Lower leg skin (tissue), 3 donors: ENCODE results near the gene SHC3.

Experiments used
- CTCF ChIP-seq, 3 donors: fragments of 450-650 bp; IDR thresholded peaks; one replicate each; pipeline ENCODE4 v1.5.1; 2016; ENCODE audit warnings: antibody characterized with exemption in 3 of 3, mild to moderate bottlenecking in 3 of 3, moderate library complexity in 2 of 3
- POLR2A ChIP-seq, 2 donors: fragments of 450-650 bp; IDR thresholded peaks; one replicate each; pipeline ENCODE4 v1.6.1; 2016 to 2017; ENCODE audit warnings: antibody characterized with exemption in 2 of 2, mild to moderate bottlenecking in 1 of 2, moderate library complexity in 1 of 2

GRCh38 chr9:89000973-89001916 is 177.4 kb downstream of the SHC3 start:
- TF ChIP-seq CTCF (IDR thresholded peaks at IDR 0.05), result peak in 1 of 3 donors; percentile 30
- no peak for TF ChIP-seq POLR2A (IDR thresholded peaks at IDR 0.05)
